Choroid plexus epithelial cell (primary cell): ENCODE results near the gene C4orf50.

Experiments
- DNase-seq: peaks from one replicate; pipeline ENCODE4 v3.0.0-alpha.2; 2010; ENCODE audit warnings: low read depth
- H3K4me3 ChIP-seq: 2 replicates; pipeline ENCODE4 v1.5.1; 2011; ENCODE audit warnings: low read depth, mild to moderate bottlenecking, control low read depth, low read length, moderate library complexity
- CTCF ChIP-seq: conservative IDR thresholded peaks from 2 replicates; pipeline ENCODE4 v1.5.1; 2011; ENCODE audit warnings: low read depth, mild to moderate bottlenecking, control low read depth, inconsistent platforms, low read length, moderate library complexity

Gene C4orf50

GRCh38 chr4:5892323-5893003 lies 125.8 kb downstream of the C4orf50 start:
- no peak overlapping the region for H3K4me3 ChIP-seq
- TF ChIP-seq CTCF, result no peak
- no peak for DNase-seq

- H3K4me3 ChIP-seq, result no peak overlapping the region
- DNase-seq, result no peak
- no peak for TF ChIP-seq CTCF
These were observed 126.5 kb downstream of the C4orf50 start for GRCh38 chr4:5891563-5892322.

GRCh38 chr4:5890063-5890727 lies 128.0 kb downstream of the C4orf50 start:
- DNase-seq, result peak; percentile 4
- H3K4me3 ChIP-seq, result no peak overlapping the region
- TF ChIP-seq CTCF, result no peak

- no peak for TF ChIP-seq CTCF
- H3K4me3 ChIP-seq, result no peak overlapping the region
- no peak for DNase-seq
These were observed 129.1 kb downstream of the C4orf50 start for GRCh38 chr4:5889002-5889696.

- TF ChIP-seq CTCF, result no peak
- H3K4me3 ChIP-seq, result no peak overlapping the region
- DNase-seq, result no peak
These were observed 129.8 kb downstream of the C4orf50 start for GRCh38 chr4:5888222-5889001.

- no peak for TF ChIP-seq CTCF
- DNase-seq, result no peak
- no peak overlapping the region for H3K4me3 ChIP-seq
These were observed 130.6 kb downstream of the C4orf50 start for GRCh38 chr4:5887361-5888221.
